HepG2 (cell line): ENCODE results near the gene RASGRF1. TPM values are rescaled to one million over a fixed set of nuclear protein-coding genes. Genes with fewer than 3 reads are reported as not detected.

Experiments used
- GABPA ChIP-seq, 2 experiments: IDR thresholded peaks; 2 replicates each; pipeline ENCODE4 v1.6.1; 2011 to 2016; ENCODE audit warnings: low read depth in 2 of 2, low read length in 1 of 2, missing biosample characterization in 1 of 2, missing genetic modification characterization in 1 of 2
- KMT2B ChIP-seq: IDR thresholded peaks from 2 replicates; pipeline ENCODE4 v1.6.1; 2016; ENCODE audit warnings: missing genetic modification reagents, missing compliant biosample characterization
- LCORL ChIP-seq, 2 experiments: fragments of 450-650 bp in 1 of 2; sonication (generic) in 1 of 2; formaldehyde crosslinking in 1 of 2; IDR thresholded peaks; 2 replicates each; pipeline versions ENCODE4 v1.5.0 to v1.6.1; 2017 to 2020; ENCODE audit warnings: antibody characterized with exemption in 1 of 2, missing genetic modification reagents in 1 of 2
- MAZ ChIP-seq, 2 experiments: sonication (generic) in 1 of 2; formaldehyde crosslinking in 1 of 2; IDR thresholded peaks; 2 replicates each; pipeline versions ENCODE4 v1.5.0 to v1.6.1; 2012 to 2020; ENCODE audit warnings: low read depth in 2 of 2, mild to moderate bottlenecking in 2 of 2, borderline replicate concordance in 1 of 2, improper control_type of control experiment in 1 of 2, low read length in 1 of 2, missing genetic modification reagents in 1 of 2, moderate library complexity in 1 of 2
- MED1 ChIP-seq: sonication (generic); formaldehyde crosslinking; IDR thresholded peaks from 2 replicates; pipeline ENCODE4 v1.4.0; 2020; ENCODE audit warnings: missing genetic modification reagents
- MIER2 ChIP-seq: IDR thresholded peaks from 2 replicates; pipeline ENCODE4 v1.6.1; 2016; ENCODE audit warnings: missing biosample characterization, missing genetic modification reagents
- MLLT10 ChIP-seq: sonication (generic); formaldehyde crosslinking; IDR thresholded peaks from 2 replicates; pipeline ENCODE4 v1.4.0; 2020; ENCODE audit warnings: missing genetic modification reagents
- POGZ ChIP-seq: sonication (generic); formaldehyde crosslinking; IDR thresholded peaks from 2 replicates; pipeline ENCODE4 v1.4.0; 2020; ENCODE audit warnings: mild to moderate bottlenecking, missing genetic modification reagents
- RCOR2 ChIP-seq: IDR thresholded peaks from 2 replicates; pipeline ENCODE4 v1.6.1; 2016; ENCODE audit warnings: missing biosample characterization, missing genetic modification reagents
- TAF1 ChIP-seq: sonication (generic); formaldehyde crosslinking; IDR thresholded peaks from 2 replicates; pipeline ENCODE4 v1.4.0; 2020; ENCODE audit warnings: missing genetic modification reagents
- ZFP90 ChIP-seq: sonication (generic); formaldehyde crosslinking; IDR thresholded peaks from 2 replicates; pipeline ENCODE4 v1.8.0; 2022; ENCODE audit warnings: missing genetic modification reagents, mild to moderate bottlenecking, inconsistent platforms, borderline replicate concordance
- ZNF207 ChIP-seq: fragments of 450-650 bp; IDR thresholded peaks from 2 replicates; pipeline ENCODE4 v1.6.1; 2016; ENCODE audit warnings: antibody characterized with exemption, borderline replicate concordance
- polyA plus RNA-seq, 8 experiments: library from polyadenylated mRNA; depleted of rRNA in 3 of 8; stranded (reverse) in 7 of 8; unstranded in 1 of 8; fragments of >200 nt; fragmentation: Illumina TruSeq in 4 of 8; extraction: Trizol in 4 of 8; gene quantifications; 2 replicates each; pipeline versions ENCODE4 v1.2.1 to v1.2.3, GENCODE V29; 2011 to 2016; ENCODE audit warnings: low read depth in 4 of 8, missing spikeins in 1 of 8, mixed read lengths in 1 of 8; ENCODE audit not compliant: insufficient read depth in 1 of 8
- total RNA-seq, 5 experiments: library from RNA; depleted of rRNA; stranded (reverse); fragments of >200 nt; fragmentation: Illumina TruSeq; extraction: Trizol; gene quantifications; 2 replicates each; pipeline ENCODE4 v1.2.3, GENCODE V29; 2016; ENCODE audit warnings: low read depth in 1 of 5
- TF ChIP-seq, protein P1 (sequence below): sonication (generic); formaldehyde crosslinking; IDR thresholded peaks from 2 replicates; pipeline ENCODE4 v1.5.0; 2020; ENCODE audit warnings: mild to moderate bottlenecking, missing genetic modification reagents, borderline replicate concordance
- TF ChIP-seq, protein P2 (sequence below): sonication (generic); formaldehyde crosslinking; IDR thresholded peaks from 2 replicates; pipeline ENCODE4 v1.4.0; 2020; ENCODE audit warnings: mild to moderate bottlenecking, missing genetic modification reagents
- TF ChIP-seq, protein P3 (sequence below): sonication (generic); formaldehyde crosslinking; IDR thresholded peaks from 2 replicates; pipeline ENCODE4 v1.5.0; 2020; ENCODE audit warnings: missing genetic modification reagents, mild to moderate bottlenecking, borderline replicate concordance
- TF ChIP-seq, protein P4 (sequence below): sonication (generic); formaldehyde crosslinking; IDR thresholded peaks from 2 replicates; pipeline ENCODE4 v1.8.0; 2022; ENCODE audit warnings: missing genetic modification reagents, mild to moderate bottlenecking, inconsistent platforms, borderline replicate concordance

The RASGRF1 gene
- total and polyA plus RNA-seq, 2 of the 13 experiments (the other 11 are each of a cell fraction or from before 2014, with no cell fraction given): 0.55 to 3.0 TPM

DNA sequence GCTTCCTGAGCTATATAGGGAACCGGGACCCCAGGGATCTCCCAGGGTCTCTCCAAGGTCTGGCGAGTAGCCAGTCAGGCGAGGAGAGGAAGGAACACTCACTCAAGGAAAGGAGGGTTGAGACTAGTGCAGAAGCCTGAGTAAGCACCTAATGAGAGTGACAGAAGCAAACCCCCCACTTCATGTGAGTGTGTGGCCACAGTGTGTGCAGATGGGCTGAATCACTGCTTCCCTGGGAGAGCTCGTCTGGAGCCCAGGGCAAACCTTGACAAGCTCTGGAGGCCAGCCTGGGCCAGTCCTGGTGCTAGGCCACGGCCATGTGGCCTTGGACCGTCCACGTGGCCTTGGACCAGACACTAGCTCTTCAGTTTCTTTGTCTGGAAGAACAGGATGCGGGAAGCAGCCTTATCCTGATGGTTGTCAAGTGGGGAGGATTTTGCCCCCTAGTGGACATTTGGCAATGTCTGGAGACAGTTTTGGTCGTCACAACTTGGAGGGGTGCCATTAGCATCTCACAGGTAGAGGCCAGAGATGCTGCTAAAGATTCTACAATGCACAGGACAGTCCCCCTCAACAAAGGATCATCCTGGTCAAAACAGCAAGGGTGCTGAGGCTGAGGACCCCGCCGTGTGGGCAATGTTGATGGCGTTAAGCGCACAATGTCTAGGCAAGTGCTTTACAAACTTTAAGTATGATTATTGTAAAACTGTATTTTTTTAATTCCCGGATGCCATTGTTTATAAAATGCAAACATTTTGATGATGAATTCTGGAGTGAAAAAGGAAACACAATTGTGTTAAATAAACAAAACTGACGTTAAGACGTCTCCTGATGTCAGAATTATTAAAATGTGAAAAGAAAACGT, 110.9 kb downstream of the RASGRF1 start (continued):
- TF ChIP-seq, protein P1, sequence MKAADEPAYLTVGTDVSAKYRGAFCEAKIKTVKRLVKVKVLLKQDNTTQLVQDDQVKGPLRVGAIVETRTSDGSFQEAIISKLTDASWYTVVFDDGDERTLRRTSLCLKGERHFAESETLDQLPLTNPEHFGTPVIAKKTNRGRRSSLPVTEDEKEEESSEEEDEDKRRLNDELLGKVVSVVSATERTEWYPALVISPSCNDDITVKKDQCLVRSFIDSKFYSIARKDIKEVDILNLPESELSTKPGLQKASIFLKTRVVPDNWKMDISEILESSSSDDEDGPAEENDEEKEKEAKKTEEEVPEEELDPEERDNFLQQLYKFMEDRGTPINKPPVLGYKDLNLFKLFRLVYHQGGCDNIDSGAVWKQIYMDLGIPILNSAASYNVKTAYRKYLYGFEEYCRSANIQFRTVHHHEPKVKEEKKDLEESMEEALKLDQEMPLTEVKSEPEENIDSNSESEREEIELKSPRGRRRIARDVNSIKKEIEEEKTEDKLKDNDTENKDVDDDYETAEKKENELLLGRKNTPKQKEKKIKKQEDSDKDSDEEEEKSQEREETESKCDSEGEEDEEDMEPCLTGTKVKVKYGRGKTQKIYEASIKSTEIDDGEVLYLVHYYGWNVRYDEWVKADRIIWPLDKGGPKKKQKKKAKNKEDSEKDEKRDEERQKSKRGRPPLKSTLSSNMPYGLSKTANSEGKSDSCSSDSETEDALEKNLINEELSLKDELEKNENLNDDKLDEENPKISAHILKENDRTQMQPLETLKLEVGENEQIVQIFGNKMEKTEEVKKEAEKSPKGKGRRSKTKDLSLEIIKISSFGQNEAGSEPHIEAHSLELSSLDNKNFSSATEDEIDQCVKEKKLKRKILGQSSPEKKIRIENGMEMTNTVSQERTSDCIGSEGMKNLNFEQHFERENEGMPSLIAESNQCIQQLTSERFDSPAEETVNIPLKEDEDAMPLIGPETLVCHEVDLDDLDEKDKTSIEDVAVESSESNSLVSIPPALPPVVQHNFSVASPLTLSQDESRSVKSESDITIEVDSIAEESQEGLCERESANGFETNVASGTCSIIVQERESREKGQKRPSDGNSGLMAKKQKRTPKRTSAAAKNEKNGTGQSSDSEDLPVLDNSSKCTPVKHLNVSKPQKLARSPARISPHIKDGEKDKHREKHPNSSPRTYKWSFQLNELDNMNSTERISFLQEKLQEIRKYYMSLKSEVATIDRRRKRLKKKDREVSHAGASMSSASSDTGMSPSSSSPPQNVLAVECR (CRISPR knock-in tag): peak; percentile 59; the same call in 1 of the 2 replicates
- TF ChIP-seq, protein P2, sequence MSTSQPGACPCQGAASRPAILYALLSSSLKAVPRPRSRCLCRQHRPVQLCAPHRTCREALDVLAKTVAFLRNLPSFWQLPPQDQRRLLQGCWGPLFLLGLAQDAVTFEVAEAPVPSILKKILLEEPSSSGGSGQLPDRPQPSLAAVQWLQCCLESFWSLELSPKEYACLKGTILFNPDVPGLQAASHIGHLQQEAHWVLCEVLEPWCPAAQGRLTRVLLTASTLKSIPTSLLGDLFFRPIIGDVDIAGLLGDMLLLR (CRISPR knock-in tag): no peak
- TF ChIP-seq RCOR2 (CRISPR knock-in tag): peak; percentile 82; the same call in 1 of the 2 replicates
- peak; percentile 69 for TF ChIP-seq KMT2B (CRISPR knock-in tag)
- TF ChIP-seq MIER2: peak; percentile 48; the same call in 1 of the 2 replicates
- no peak for TF ChIP-seq MLLT10
- TF ChIP-seq MAZ (IDR thresholded peaks at IDR 0.05; ENCODE audit: borderline replicate concordance, low read depth, low read length): no peak
- peak; percentile 62; the same call in 1 of the 2 replicates for TF ChIP-seq MAZ (CRISPR knock-in tag; IDR thresholded peaks at IDR 0.05; ENCODE audit: low read depth)
- TF ChIP-seq, protein P3, sequence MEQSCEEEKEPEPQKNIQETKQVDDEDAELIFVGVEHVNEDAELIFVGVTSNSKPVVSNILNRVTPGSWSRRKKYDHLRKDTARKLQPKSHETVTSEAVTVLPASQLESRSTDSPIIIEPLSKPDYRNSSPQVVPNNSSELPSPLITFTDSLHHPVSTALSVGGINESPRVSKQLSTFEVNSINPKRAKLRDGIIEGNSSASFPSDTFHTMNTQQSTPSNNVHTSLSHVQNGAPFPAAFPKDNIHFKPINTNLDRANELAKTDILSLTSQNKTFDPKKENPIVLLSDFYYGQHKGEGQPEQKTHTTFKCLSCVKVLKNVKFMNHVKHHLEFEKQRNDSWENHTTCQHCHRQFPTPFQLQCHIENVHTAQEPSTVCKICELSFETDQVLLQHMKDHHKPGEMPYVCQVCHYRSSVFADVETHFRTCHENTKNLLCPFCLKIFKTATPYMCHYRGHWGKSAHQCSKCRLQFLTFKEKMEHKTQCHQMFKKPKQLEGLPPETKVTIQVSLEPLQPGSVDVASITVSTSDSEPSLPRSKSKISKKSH (CRISPR knock-in tag): peak; percentile 53; the same call in 1 of the 2 replicates
- TF ChIP-seq TAF1: peak; percentile 34; the same call in 1 of the 2 replicates
- TF ChIP-seq POGZ (CRISPR knock-in tag): peak; percentile 71; the same call in 1 of the 2 replicates
- peak; percentile 86 for TF ChIP-seq MED1 (CRISPR knock-in tag)
- TF ChIP-seq GABPA (IDR thresholded peaks at IDR 0.05; ENCODE audit: low read depth, low read length): no peak
- peak; percentile 55; the same call in 1 of the 2 replicates for TF ChIP-seq GABPA (CRISPR knock-in tag; IDR thresholded peaks at IDR 0.05; ENCODE audit: low read depth)
- TF ChIP-seq, protein P4, sequence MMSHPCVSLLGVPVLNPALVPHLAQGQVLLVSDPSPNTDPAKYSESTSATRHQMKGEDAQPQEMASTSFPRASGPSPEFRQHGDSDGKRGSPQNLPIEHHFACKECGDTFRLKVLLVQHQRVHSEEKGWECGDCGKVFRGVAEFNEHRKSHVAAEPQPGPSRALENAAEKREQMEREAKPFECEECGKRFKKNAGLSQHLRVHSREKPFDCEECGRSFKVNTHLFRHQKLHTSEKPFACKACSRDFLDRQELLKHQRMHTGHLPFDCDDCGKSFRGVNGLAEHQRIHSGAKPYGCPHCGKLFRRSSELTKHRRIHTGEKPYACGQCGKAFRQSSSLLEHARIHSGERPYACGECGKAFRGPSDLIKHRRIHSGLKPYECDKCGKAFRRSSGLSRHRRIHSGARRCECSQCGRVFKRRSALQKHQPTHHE (CRISPR knock-in tag): 0 out of 2 replicates have a peak, but pooled peaks have one; percentile 40
- TF ChIP-seq LCORL (IDR thresholded peaks at IDR 0.05): no peak
- peak; percentile 55; the same call in 1 of the 2 replicates for TF ChIP-seq LCORL (CRISPR knock-in tag; IDR thresholded peaks at IDR 0.05)
- peak; percentile 60; the same call in 1 of the 2 replicates for TF ChIP-seq ZFP90 (CRISPR knock-in tag)
- no peak for TF ChIP-seq ZNF207
